ENCODE measurements around the gene AKR1B15. TPM values are rescaled to one million over a fixed set of nuclear protein-coding genes. Genes with fewer than 3 reads are reported as not detected.
A peak's percentile ranks its signal among the peaks of the same experiment; 100 is the strongest.

The AKR1B15 gene
- total RNA-seq, 1 experiment from 2014 or later = 0.73 TPM

GRCh38 chr7:134601459-134601858, 52.5 kb downstream of the AKR1B15 start:
- intact Hi-C loops (cut with micrococcal nuclease; ENCODE audit: unreplicated experiment) = no loop called here
- Mint-ChIP-seq H3K4me1 (ENCODE audit: low read depth, unreplicated experiment) (peaks cover 28% of the 10 kb centered on the region), H3K4me3 (ENCODE audit: low read depth, unreplicated experiment) (no peak overlapping the region), H3K27me3 (ENCODE audit: unreplicated experiment) (peaks cover 7% of the 10 kb centered on the region), H3K36me3 (ENCODE audit: insufficient read depth, unreplicated experiment) (no peaks in the 10 kb centered on the region), H3K9me3 (ENCODE audit: low read depth, unreplicated experiment) (peaks cover 4% of the 10 kb centered on the region), H3K27ac (ENCODE audit: unreplicated experiment) (no peak overlapping the region)
- BruUV-seq (replicated peaks) = no TSS peak
- CTCF ChIA-PET = no interaction called here
- no peak for TF ChIP-seq CTCF (IDR thresholded peaks at IDR 0.05; ENCODE audit: unreplicated experiment)
- no peak for DNase-seq

- H3K9me3 Mint-ChIP-seq (ENCODE audit: low read depth, unreplicated experiment) = peaks cover 4% of the 10 kb centered on the region
- intact Hi-C loops (cut with micrococcal nuclease; ENCODE audit: unreplicated experiment) = loop anchor here (2.0 kb wide), 1 partner anchor 38 kb away; no protein-coding TSS in a partner anchor
- BruUV-seq (replicated peaks) = no TSS peak
Observed at GRCh38 chr7:134602881-134603451, 54.1 kb downstream of the AKR1B15 start.

DNA sequence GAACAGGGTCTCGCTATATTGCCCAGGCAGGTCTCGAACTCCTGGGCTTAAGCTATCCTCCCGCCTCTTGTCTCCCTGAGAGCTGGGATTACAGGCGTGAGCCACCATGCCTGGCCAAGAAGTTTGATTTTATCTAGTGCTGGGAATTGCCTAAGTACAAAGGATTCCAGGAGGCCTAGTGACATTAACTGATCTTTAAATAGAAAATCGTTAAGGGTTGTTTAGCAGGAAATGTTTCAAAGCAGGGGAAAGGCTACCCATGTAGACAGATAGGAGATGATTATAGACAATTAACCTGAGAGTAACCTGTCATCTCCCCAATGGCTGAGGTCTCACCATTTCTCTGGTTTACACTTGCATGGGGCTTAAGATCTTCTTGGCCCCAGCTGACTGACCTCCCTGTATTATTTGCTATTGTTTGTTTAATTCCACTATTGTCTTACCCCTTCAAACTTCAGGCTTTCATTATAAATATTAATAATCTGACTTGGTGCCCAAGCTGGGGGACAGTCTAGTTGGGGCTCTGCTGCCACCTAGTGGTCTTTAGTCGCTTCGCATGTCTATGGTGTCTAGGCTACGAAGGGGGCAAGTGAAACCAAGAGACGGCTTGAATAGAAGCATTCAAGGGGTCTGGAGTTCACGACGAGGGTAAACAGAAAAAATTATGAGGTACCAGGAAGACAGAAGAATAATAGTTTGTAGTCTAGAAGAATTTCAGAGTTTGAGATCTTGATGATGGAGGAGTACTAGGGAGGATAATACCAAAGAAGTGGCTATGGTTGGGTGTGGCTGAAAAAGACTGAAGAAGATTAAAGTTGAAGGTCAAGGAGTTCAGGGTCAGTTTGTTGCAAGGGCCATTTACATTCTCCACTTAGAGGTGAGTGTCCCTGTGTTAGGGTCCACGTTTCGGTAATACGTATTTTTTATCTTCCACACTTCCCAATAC, 57.3 kb downstream of the AKR1B15 start:
- peak; percentile 81 for TF ChIP-seq CTCF (IDR thresholded peaks at IDR 0.05; ENCODE audit: unreplicated experiment)
- CTCF ChIA-PET = interaction anchor here (1.0 to 2.0 kb wide), 7 partner anchors 11 to 173 kb away, joined by 4 to 10 read pairs (median 5); partner anchors contain the start of genes AKR1B10 and AKR1B15
- H3K4me1 Mint-ChIP-seq (ENCODE audit: low read depth, unreplicated experiment) = peaks cover 32% of the 10 kb centered on the region
- H3K27ac Mint-ChIP-seq (ENCODE audit: unreplicated experiment) = peak overlapping the region; percentile 19
- H3K9me3 Mint-ChIP-seq (ENCODE audit: low read depth, unreplicated experiment) = no peaks in the 10 kb centered on the region
- peaks cover 19% of the 10 kb centered on the region for H3K27me3 Mint-ChIP-seq (ENCODE audit: unreplicated experiment)
- intact Hi-C loops (cut with micrococcal nuclease; ENCODE audit: unreplicated experiment) = loop anchor here (1.0 kb wide), 4 partner anchors 59 to 174 kb away; no protein-coding TSS in a partner anchor
- no TSS peak for BruUV-seq (replicated peaks)
- H3K36me3 Mint-ChIP-seq (ENCODE audit: insufficient read depth, unreplicated experiment) = no peaks in the 10 kb centered on the region
- peak overlapping the region; percentile 31 for H3K4me3 Mint-ChIP-seq (ENCODE audit: low read depth, unreplicated experiment)
- peak; percentile 71 for DNase-seq

More at GRCh38 chr7:134602881-134603451, 54.1 kb downstream of the AKR1B15 start:
- H3K27ac Mint-ChIP-seq (ENCODE audit: unreplicated experiment) = peak overlapping the region; percentile 33
- CTCF ChIA-PET = interaction anchor here (0.8 to 1.6 kb wide), 4 partner anchors 55 to 170 kb away, joined by 4 to 10 read pairs (median 4); partner anchors contain the start of gene AKR1B10
- no peak overlapping the region for H3K4me3 Mint-ChIP-seq (ENCODE audit: low read depth, unreplicated experiment)
- no peaks in the 10 kb centered on the region for H3K36me3 Mint-ChIP-seq (ENCODE audit: insufficient read depth, unreplicated experiment)
- peaks cover 32% of the 10 kb centered on the region for H3K4me1 Mint-ChIP-seq (ENCODE audit: low read depth, unreplicated experiment)
- H3K27me3 Mint-ChIP-seq (ENCODE audit: unreplicated experiment) = peaks cover 19% of the 10 kb centered on the region
- no peak for DNase-seq
- TF ChIP-seq CTCF (IDR thresholded peaks at IDR 0.05; ENCODE audit: unreplicated experiment) = no peak

DNA sequence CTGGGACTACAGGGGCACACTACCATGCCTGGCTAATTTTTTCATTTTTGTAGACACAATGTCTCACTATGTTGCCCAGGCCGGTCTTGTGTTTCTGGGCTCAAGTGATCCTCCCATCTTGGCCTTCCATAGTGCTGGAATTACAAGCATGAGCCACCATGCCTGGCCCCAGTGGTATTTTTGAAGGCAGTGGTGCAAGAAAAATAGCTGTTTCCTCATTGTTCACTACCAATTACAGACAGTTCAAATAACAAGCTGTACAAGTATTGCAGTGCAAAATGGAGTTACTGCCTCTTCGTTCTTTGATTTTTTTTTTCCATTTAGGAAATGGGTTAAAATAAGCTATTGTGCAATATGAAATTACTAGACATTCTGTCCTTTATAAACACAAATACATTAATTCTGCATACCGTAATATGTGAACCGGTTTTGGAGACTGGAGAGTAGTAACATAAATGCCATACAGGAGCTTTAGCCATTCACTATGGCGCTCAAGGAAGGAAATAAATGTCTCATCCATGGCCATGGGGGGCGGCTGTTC, 62.8 kb downstream of the AKR1B15 start:
- no peaks in the 10 kb centered on the region for H3K36me3 Mint-ChIP-seq (ENCODE audit: insufficient read depth, unreplicated experiment)
- BruUV-seq (replicated peaks) = no TSS peak
- H3K4me1 Mint-ChIP-seq (ENCODE audit: low read depth, unreplicated experiment) = peaks cover 13% of the 10 kb centered on the region
- H3K27ac Mint-ChIP-seq (ENCODE audit: unreplicated experiment) = no peak overlapping the region
- H3K27me3 Mint-ChIP-seq (ENCODE audit: unreplicated experiment) = peaks cover 21% of the 10 kb centered on the region
- no peak for DNase-seq
- H3K9me3 Mint-ChIP-seq (ENCODE audit: low read depth, unreplicated experiment) = peaks cover 3% of the 10 kb centered on the region
- H3K4me3 Mint-ChIP-seq (ENCODE audit: low read depth, unreplicated experiment) = no peak overlapping the region
- CTCF ChIA-PET = no interaction called here
- no peak for TF ChIP-seq CTCF (IDR thresholded peaks at IDR 0.05; ENCODE audit: unreplicated experiment)
- intact Hi-C loops (cut with micrococcal nuclease; ENCODE audit: unreplicated experiment) = no loop called here

All from Calu3 (cell line).